PC-3 (cell line): ENCODE measurements around the gene DHRS3. TPM values are rescaled to one million over a fixed set of nuclear protein-coding genes. Genes with fewer than 3 reads are reported as not detected.
"Not testable (repeated sequence)": the region's sequence is repeated elsewhere in the genome, so short reads cannot be mapped to it uniquely, and the experiment has no call there.

ENCODE experiments used
- ATAC-seq: fragments of 200-7000 bp; cut with Tn5 transposase; 2 replicates; pipeline ENCODE4 v1.9.1; 2020; ENCODE audit warnings: mild to moderate bottlenecking, moderate library complexity
- BruUV-seq: library from RNA; stranded (reverse); fragments of 400-500 nt; replicated peaks from 2 replicates; lab custom pipeline; 2021; lab: Mats Ljungman, UMichigan
- CTCF ChIA-PET: fragments of 300-600 bp; sonication (Branson Sonifier 250); formaldehyde crosslinking; loops from one replicate; lab custom pipeline; 2022; ENCODE audit warnings: antibody characterized with exemption; lab: Charles Lee
- POLR2A ChIA-PET: fragments of 300-600 bp; sonication (Branson Sonifier 250); formaldehyde crosslinking; loops from one replicate; lab custom pipeline; 2022; ENCODE audit warnings: antibody characterized with exemption; ENCODE audit not compliant: unreplicated experiment; lab: Charles Lee
- DNase-seq: peaks from one replicate; pipeline ENCODE4 v3.0.0-alpha.2; 2015
- H2AFZ ChIP-seq: fragments of 300-600 bp; sonication (generic); 2 replicates; pipeline ENCODE4 v1.6.0; 2016; ENCODE audit warnings: antibody characterized with exemption, low read length
- H3F3A ChIP-seq: fragments of 300-600 bp; sonication (generic); one replicate; pipeline ENCODE4 v1.6.0; 2017; ENCODE audit warnings: antibody characterized with exemption, low read length, control low read depth, mild to moderate bottlenecking; ENCODE audit not compliant: unreplicated experiment
- H3K27ac ChIP-seq: fragments of 300-600 bp; sonication (generic); 2 replicates; pipeline ENCODE4 v1.5.1; 2016; ENCODE audit warnings: mild to moderate bottlenecking, low read length
- H3K27me3 ChIP-seq: fragments of 300-600 bp; sonication (generic); 2 replicates; pipeline ENCODE4 v1.6.1; 2016; ENCODE audit warnings: low read length, mixed read lengths
- H3K36me3 ChIP-seq: fragments of 300-600 bp; sonication (generic); 2 replicates; pipeline ENCODE4 v1.6.1; 2016; ENCODE audit warnings: low read depth, mixed run types, low read length, mixed read lengths
- H3K4me1 ChIP-seq: fragments of 300-600 bp; sonication (generic); 2 replicates; pipeline ENCODE4 v1.5.1; 2016; ENCODE audit warnings: low read length; ENCODE audit not compliant: insufficient read depth
- H3K4me2 ChIP-seq: fragments of 300-600 bp; sonication (generic); 2 replicates; pipeline ENCODE4 v1.6.0; 2016; ENCODE audit warnings: low read length
- H3K4me3 ChIP-seq: fragments of 300-600 bp; sonication (generic); 2 replicates; pipeline ENCODE4 v1.5.1; 2016; ENCODE audit warnings: mild to moderate bottlenecking, low read length, mixed read lengths
- H3K79me2 ChIP-seq: fragments of 300-600 bp; sonication (generic); 2 replicates; pipeline ENCODE4 v1.6.1; 2017; ENCODE audit warnings: low read length, mixed read lengths
- H3K9ac ChIP-seq: fragments of 300-600 bp; sonication (generic); 2 replicates; pipeline ENCODE4 v1.6.0; 2016; ENCODE audit warnings: mild to moderate bottlenecking, low read length
- H3K9me2 ChIP-seq: fragments of 300-600 bp; sonication (generic); replicated peaks from 2 replicates; pipeline ENCODE4 v1.6.1; 2016; ENCODE audit warnings: mixed run types, low read length, mixed read lengths
- H3K9me3 ChIP-seq: fragments of 300-600 bp; sonication (generic); 2 replicates; pipeline ENCODE4 v1.6.1; 2016; ENCODE audit warnings: low read length, mixed read lengths
- H4K20me1 ChIP-seq: fragments of 300-600 bp; sonication (generic); 2 replicates; pipeline ENCODE4 v1.6.1; 2016; ENCODE audit warnings: low read length, mixed read lengths
- EZH2 ChIP-seq: fragments of 300-600 bp; sonication (generic); IDR thresholded peaks from one replicate; pipeline ENCODE4 v1.6.1; 2017; ENCODE audit warnings: antibody characterized with exemption, mild to moderate bottlenecking, low read length; ENCODE audit not compliant: unreplicated experiment
- EZH2phosphoT487 ChIP-seq: fragments of 300-600 bp; sonication (generic); IDR thresholded peaks from 2 replicates; pipeline ENCODE4 v1.6.1; 2018; ENCODE audit warnings: mild to moderate bottlenecking, antibody characterized with exemption, low read length, borderline replicate concordance
- intact Hi-C: fragments of 100-400 bp; cut with micrococcal nuclease; formaldehyde crosslinking; loops from 2 replicates; pipeline ENCODE4 v1.9.0; 2023
- total RNA-seq: library from RNA; depleted of rRNA; stranded (reverse); fragments of >200 nt; gene quantifications from 2 replicates; pipeline ENCODE4 v1.2.3, GENCODE V29; 2014
- TF ChIP-seq, protein P1 (sequence below): fragments of 300-600 bp; sonication (generic); conservative IDR thresholded peaks from 2 replicates; pipeline ENCODE4 v1.5.1; 2017; ENCODE audit warnings: antibody characterized with exemption, low read depth, mild to moderate bottlenecking, low read length

The DHRS3 gene
- total RNA-seq, 1 experiment from 2014 or later = 105 TPM

- ChIA-PET CTCF (no interaction called here), POLR2A (no interaction called here)
- H3K9ac ChIP-seq = no peak overlapping the region
- no peaks in the 10 kb centered on the region for H4K20me1 ChIP-seq
- no peaks in the 10 kb centered on the region for H3F3A ChIP-seq
- H3K9me2 ChIP-seq = no peaks in the 10 kb centered on the region
- intact Hi-C loops = no loop called here
- DNase-seq (no peak), ATAC-seq (no peak)
- no peak overlapping the region for H3K27ac ChIP-seq
- H3K9me3 ChIP-seq = no peaks in the 10 kb centered on the region
- H3K79me2 ChIP-seq = no peaks in the 10 kb centered on the region
- H3K4me2 ChIP-seq = no peak overlapping the region
- TF ChIP-seq EZH2phosphoT487 = no peak
- no peak for TF ChIP-seq EZH2
- TF ChIP-seq, protein P1, sequence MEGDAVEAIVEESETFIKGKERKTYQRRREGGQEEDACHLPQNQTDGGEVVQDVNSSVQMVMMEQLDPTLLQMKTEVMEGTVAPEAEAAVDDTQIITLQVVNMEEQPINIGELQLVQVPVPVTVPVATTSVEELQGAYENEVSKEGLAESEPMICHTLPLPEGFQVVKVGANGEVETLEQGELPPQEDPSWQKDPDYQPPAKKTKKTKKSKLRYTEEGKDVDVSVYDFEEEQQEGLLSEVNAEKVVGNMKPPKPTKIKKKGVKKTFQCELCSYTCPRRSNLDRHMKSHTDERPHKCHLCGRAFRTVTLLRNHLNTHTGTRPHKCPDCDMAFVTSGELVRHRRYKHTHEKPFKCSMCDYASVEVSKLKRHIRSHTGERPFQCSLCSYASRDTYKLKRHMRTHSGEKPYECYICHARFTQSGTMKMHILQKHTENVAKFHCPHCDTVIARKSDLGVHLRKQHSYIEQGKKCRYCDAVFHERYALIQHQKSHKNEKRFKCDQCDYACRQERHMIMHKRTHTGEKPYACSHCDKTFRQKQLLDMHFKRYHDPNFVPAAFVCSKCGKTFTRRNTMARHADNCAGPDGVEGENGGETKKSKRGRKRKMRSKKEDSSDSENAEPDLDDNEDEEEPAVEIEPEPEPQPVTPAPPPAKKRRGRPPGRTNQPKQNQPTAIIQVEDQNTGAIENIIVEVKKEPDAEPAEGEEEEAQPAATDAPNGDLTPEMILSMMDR = no peak
- no TSS peak for BruUV-seq
- no peaks in the 10 kb centered on the region for H3K27me3 ChIP-seq
- H3K36me3 ChIP-seq = no peaks in the 10 kb centered on the region
- H3K4me1 ChIP-seq = no peaks in the 10 kb centered on the region
- H2AFZ ChIP-seq = no peak overlapping the region
- H3K4me3 ChIP-seq = no peak overlapping the region
Measured at GRCh38 chr1:12649971-12650421, 32.0 kb upstream of the DHRS3 start.

DNA sequence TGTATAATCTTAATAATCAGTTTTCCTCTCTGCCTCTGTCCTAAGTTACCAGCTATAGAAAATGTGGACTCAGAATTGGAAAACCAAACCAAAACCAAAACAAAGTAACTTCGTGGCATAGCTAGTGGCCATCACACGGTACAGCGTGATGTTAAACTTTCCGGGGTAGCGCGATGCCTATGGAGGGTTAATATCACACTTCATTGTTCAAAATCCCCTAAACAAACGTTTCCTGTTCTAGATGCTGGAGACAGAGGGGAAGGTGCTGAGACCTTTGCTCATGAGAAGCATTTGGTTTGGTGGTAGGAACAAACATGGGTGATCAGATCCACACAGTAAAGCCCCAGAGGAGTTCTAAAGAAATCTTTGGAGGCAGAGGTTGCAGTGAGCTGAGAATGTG lies 30.7 kb upstream of the DHRS3 start:
- no peak for ATAC-seq
- Histone ChIP-seq H3K27me3 (0 out of 2 replicates have a peak, but pooled peaks cover 3% of the 10 kb centered on the region), H3K4me2 (no peak overlapping the region), H3K4me3 (no peak overlapping the region), H3K36me3 (no peaks in the 10 kb centered on the region), H2AFZ (no peak overlapping the region), H3K27ac (no peak overlapping the region), H3K9ac (no peak overlapping the region), H3K79me2 (no peaks in the 10 kb centered on the region), H3K9me2 (no peaks in the 10 kb centered on the region), H3K9me3 (no peaks in the 10 kb centered on the region), H4K20me1 (no peaks in the 10 kb centered on the region), H3K4me1 (no peaks in the 10 kb centered on the region), H3F3A (no peaks in the 10 kb centered on the region)
- intact Hi-C loops = no loop called here
- ChIA-PET POLR2A (no interaction called here), CTCF (no interaction called here)
- TF ChIP-seq EZH2 = no peak
- no peak for TF ChIP-seq EZH2phosphoT487
- TF ChIP-seq, protein P1 = no peak
- no TSS peak for BruUV-seq
- no peak for DNase-seq

- H3F3A ChIP-seq, H3K79me2 ChIP-seq, H2AFZ ChIP-seq, POLR2A ChIA-PET, H3K36me3 ChIP-seq, H4K20me1 ChIP-seq, intact Hi-C loops, H3K4me1 ChIP-seq, H3K4me2 ChIP-seq, H3K9ac ChIP-seq, H3K27ac ChIP-seq, DNase-seq, ATAC-seq, H3K9me2 ChIP-seq, BruUV-seq, H3K27me3 ChIP-seq, CTCF ChIA-PET, H3K4me3 ChIP-seq: not testable (repeated sequence)
- peaks cover 11% of the 10 kb centered on the region; the same call in 1 of the 2 replicates for H3K9me3 ChIP-seq
Measured at GRCh38 chr1:12645401-12645800, 27.4 kb upstream of the DHRS3 start.
